ENCODE data around the gene EXOC4.

Gene EXOC4

DNA sequence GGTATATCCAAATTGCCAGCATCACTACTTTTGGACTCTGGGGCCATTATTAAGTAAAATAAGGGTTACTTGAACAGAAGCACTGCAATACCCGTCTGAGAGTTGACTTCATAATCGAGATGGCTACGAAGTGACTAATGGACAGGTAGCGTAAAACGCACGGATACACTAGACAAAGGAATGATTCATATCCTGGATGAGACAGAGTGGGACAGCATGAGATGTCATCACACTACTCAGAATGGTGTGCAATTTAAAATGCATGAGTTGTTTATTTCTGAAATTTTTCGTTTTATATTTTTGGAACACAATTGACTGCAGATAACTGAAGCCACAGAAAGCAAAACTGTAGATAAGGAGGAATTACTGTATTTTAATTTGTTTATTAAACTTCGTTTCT lies 452.7 kb downstream of the EXOC4 start:
- H3K27ac ChIP-seq: no peak overlapping the region
- TF ChIP-seq, protein P1, sequence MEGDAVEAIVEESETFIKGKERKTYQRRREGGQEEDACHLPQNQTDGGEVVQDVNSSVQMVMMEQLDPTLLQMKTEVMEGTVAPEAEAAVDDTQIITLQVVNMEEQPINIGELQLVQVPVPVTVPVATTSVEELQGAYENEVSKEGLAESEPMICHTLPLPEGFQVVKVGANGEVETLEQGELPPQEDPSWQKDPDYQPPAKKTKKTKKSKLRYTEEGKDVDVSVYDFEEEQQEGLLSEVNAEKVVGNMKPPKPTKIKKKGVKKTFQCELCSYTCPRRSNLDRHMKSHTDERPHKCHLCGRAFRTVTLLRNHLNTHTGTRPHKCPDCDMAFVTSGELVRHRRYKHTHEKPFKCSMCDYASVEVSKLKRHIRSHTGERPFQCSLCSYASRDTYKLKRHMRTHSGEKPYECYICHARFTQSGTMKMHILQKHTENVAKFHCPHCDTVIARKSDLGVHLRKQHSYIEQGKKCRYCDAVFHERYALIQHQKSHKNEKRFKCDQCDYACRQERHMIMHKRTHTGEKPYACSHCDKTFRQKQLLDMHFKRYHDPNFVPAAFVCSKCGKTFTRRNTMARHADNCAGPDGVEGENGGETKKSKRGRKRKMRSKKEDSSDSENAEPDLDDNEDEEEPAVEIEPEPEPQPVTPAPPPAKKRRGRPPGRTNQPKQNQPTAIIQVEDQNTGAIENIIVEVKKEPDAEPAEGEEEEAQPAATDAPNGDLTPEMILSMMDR (conservative IDR thresholded peaks at IDR 0.05): no peak

DNA sequence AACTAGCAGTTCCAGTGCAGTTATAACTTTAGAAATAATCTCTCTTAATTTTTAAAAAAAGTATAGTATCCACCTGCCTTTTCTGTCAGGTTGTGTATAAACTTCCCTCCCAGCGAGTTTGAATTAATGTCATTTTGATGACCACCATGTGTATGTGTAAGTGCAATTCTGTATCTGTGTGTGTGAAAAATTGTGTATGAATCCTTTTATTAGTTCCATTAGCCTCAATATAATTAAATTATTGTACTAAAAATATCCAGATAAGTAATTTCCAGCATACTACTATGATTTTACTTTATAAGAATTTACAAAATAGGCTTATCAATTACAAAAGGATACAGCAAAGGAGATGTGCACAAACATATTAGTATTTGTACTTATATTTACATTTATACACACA lies 453.1 kb downstream of the EXOC4 start:
- TF ChIP-seq, protein P1 (conservative IDR thresholded peaks at IDR 0.05): no peak
- no peak overlapping the region for H3K27ac ChIP-seq

DNA sequence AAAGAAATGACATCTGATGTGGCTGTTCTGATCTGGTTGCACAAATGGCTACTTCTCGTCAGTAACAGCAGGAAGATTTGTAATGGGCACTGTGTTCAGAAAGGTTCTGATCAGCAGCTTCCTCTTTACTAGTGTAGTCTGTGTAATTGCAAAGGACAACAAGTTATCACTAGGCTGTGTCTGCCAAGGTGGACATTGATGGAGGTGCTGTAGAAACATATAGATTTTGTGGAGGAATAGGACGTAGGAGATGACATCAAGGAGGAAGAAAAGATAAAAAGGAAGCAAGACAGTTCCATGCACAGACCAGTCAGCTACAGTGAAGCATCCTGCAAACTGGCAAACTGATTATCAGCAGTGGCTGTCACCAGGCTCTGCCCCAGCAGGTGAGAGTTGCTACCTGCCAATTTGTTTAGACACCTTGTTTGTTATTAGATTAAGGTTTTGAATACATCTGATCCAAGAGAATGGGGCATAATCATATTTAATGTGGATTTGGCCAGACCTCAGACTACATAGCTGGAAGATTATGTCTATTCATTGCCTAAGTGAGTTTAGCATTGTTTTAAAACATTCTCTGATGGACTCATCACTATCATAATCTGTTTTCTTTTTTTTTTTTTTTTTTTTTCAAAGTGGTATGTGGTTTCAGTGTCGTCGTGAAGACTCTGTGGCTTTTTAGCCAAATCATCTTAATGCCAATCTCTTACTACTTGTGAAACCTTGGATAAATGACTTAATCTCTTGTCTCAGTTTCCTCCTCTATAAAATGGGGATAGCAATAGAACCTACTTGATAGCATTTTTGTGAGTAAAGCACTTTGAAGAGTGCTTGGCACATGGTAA lies 456.4 kb downstream of the EXOC4 start:
- TF ChIP-seq, protein P1 (conservative IDR thresholded peaks at IDR 0.05): no peak

DNA sequence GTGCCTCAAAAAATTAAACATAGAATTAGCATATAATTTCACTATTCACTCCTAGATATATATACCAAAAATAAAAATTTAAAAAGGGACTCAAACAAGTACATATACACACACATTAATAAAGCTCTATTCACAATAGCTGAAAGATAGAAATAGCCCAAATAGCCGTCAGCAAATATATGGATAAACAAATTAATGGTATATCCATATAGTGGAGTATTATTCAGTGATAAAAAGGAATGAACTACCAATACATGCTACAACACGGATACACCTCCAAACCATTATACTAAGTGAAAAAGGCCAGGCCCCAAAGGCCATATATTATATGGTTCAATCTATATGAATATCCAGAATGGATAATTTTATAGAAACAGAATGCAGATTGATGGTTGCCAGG lies 459.7 kb downstream of the EXOC4 start:
- TF ChIP-seq, protein P1 (conservative IDR thresholded peaks at IDR 0.05): no peak

More for the DNA sequence above, 456.4 kb downstream of the EXOC4 start:
- no peak overlapping the region for H3K27ac ChIP-seq

DNA sequence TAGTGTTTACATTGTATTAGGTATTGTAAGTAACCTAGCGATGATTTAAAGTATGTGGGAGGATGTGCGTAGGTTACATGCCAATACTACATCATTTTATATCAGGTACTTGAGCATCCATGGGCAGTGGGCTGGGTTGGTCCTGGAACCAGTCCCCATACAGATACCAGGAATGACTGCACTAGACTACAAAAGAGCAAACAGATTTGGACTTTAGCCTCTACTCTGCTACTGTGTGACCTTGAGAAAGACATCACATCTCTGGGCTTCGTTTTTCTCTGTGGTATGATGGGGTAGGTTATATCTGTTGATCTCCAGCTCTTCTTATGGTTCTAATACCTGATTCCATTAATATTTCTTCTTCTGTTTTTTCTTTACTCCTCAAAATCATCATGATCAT lies 461.8 kb downstream of the EXOC4 start:
- H3K27ac ChIP-seq: no peak overlapping the region
- TF ChIP-seq, protein P1 (conservative IDR thresholded peaks at IDR 0.05): no peak

More for the DNA sequence above, 459.7 kb downstream of the EXOC4 start:
- no peak overlapping the region for H3K27ac ChIP-seq

DNA sequence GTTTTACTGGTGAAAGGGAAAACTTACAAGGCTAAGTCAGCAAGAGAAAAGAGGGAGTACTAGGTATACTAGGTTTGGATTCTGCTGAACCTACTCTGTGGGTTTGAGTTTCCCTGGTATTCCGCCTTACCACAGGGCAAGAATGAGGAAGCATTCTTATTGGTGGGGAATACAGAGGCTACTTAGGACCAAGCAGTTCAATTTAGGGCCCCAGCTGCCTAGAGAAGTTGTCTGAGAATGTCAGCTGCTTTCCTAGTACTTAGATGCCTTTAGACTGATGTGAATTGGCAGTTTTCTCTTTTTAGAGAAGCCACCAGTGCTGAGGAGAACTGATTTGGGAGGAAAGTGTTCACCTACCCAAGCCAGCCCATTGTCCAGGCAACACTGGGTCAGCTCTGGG lies 465.3 kb downstream of the EXOC4 start:
- TF ChIP-seq, protein P1 (conservative IDR thresholded peaks at IDR 0.05): no peak
- no peak overlapping the region for H3K27ac ChIP-seq

DNA sequence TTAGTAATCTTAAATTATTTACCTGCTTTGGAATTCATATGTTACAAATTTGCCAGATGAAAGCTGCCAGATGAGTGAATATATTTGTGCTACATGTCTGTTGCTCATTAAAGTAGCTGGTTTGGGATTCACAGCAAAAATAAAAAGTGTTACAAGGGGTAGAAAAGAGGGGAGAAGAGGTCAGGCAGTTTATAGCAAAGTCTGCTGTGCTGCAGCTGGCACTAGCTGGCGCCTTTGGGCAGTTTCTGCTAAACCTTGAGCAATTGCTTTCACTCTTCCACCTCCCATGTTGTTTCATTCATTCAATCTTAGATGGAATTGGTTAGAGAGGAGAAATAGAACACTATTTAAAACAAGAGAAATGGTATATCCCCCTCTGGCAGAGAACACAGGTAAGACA lies 470.2 kb downstream of the EXOC4 start:
- TF ChIP-seq, protein P1 (conservative IDR thresholded peaks at IDR 0.05): 0 out of 2 replicates have a peak, but pooled peaks have one; percentile 11
- H3K27ac ChIP-seq: no peak overlapping the region

Measured in VCaP (cell line).